ENCODE data around the gene KREMEN2. TPM values are rescaled to one million over a fixed set of nuclear protein-coding genes. Genes with fewer than 3 reads are reported as not detected.
"Not testable (repeated sequence)": the region's sequence is repeated elsewhere in the genome, so short reads cannot be mapped to it uniquely, and the experiment has no call there.

The KREMEN2 gene
- total RNA-seq, 4 donors from 2014 or later, result 0.40 to 1.6 TPM; not detected in 2

- H3K36me3 ChIP-seq, result peaks cover 0 to 79% (median 0%) of the 10 kb centered on the region in 3 donors
- no peaks in the 10 kb centered on the region for H3K9me3 ChIP-seq
- H3K27ac ChIP-seq, result no peak overlapping the region
- TF ChIP-seq POLR2A (IDR thresholded peaks at IDR 0.05) (no peak), CTCF (IDR thresholded peaks at IDR 0.05) (no peak)
- no peak for DNase-seq
- H3K27me3 ChIP-seq, result no peaks in the 10 kb centered on the region
- H3K4me3 ChIP-seq, result no peak overlapping the region
- H3K4me1 ChIP-seq, result no peaks in the 10 kb centered on the region
Observed at GRCh38 chr16:2934450-2934849, 29.6 kb upstream of the KREMEN2 start.

GRCh38 chr16:2936436-2937011 is 27.6 kb upstream of the KREMEN2 start:
- Histone ChIP-seq H3K27ac (no peak overlapping the region), H3K27me3 (no peaks in the 10 kb centered on the region), H3K4me1 (no peaks in the 10 kb centered on the region), H3K4me3 (no peak overlapping the region), H3K36me3 (peaks cover 0 to 82% (median 0%) of the 10 kb centered on the region in 3 donors), H3K9me3 (no peaks in the 10 kb centered on the region)
- DNase-seq, result no peak
- TF ChIP-seq POLR2A (IDR thresholded peaks at IDR 0.05) (no peak), CTCF (IDR thresholded peaks at IDR 0.05) (no peak)

- Histone ChIP-seq H3K27ac (no peak overlapping the region), H3K27me3 (no peaks in the 10 kb centered on the region), H3K36me3 (peaks cover 0 to 85% (median 0%) of the 10 kb centered on the region in 3 donors), H3K4me1 (no peaks in the 10 kb centered on the region), H3K4me3 (no peak overlapping the region), H3K9me3 (no peaks in the 10 kb centered on the region)
- TF ChIP-seq POLR2A (IDR thresholded peaks at IDR 0.05), result no peak
- no peak for TF ChIP-seq CTCF (IDR thresholded peaks at IDR 0.05)
- no peak for DNase-seq
Observed at GRCh38 chr16:2937170-2937569, 26.9 kb upstream of the KREMEN2 start.

- TF ChIP-seq POLR2A (IDR thresholded peaks at IDR 0.05) (no peak), CTCF (IDR thresholded peaks at IDR 0.05) (no peak)
- H3K4me3 ChIP-seq, result no peak overlapping the region
- no peak overlapping the region for H3K27ac ChIP-seq
- no peak for DNase-seq
- no peaks in the 10 kb centered on the region for H3K4me1 ChIP-seq
- H3K9me3 ChIP-seq, result no peaks in the 10 kb centered on the region
- peaks cover 0 to 89% (median 0%) of the 10 kb centered on the region in 3 donors for H3K36me3 ChIP-seq
- no peaks in the 10 kb centered on the region for H3K27me3 ChIP-seq
Observed at GRCh38 chr16:2938206-2938605, 25.9 kb upstream of the KREMEN2 start.

GRCh38 chr16:2939968-2940367 is 24.1 kb upstream of the KREMEN2 start:
- DNase-seq, result no peak
- H3K27ac ChIP-seq, result no peak overlapping the region
- H3K36me3 ChIP-seq, result peaks cover 0 to 79% (median 0%) of the 10 kb centered on the region in 3 donors
- no peaks in the 10 kb centered on the region for H3K9me3 ChIP-seq
- no peaks in the 10 kb centered on the region for H3K4me1 ChIP-seq
- no peak overlapping the region for H3K4me3 ChIP-seq
- TF ChIP-seq POLR2A (IDR thresholded peaks at IDR 0.05), result no peak
- no peak for TF ChIP-seq CTCF (IDR thresholded peaks at IDR 0.05)
- no peaks in the 10 kb centered on the region for H3K27me3 ChIP-seq

GRCh38 chr16:2942045-2942444 is 22.0 kb upstream of the KREMEN2 start:
- DNase-seq, result no peak
- Histone ChIP-seq H3K4me1 (no peaks in the 10 kb centered on the region), H3K4me3 (no peak overlapping the region), H3K27ac (no peak overlapping the region), H3K36me3 (peaks cover 0 to 62% (median 0%) of the 10 kb centered on the region in 3 donors), H3K9me3 (no peaks in the 10 kb centered on the region), H3K27me3 (no peaks in the 10 kb centered on the region)
- TF ChIP-seq CTCF (IDR thresholded peaks at IDR 0.05), result no peak
- TF ChIP-seq POLR2A (IDR thresholded peaks at IDR 0.05), result no peak

- H3K27ac ChIP-seq, H3K27me3 ChIP-seq, DNase-seq, H3K4me3 ChIP-seq, H3K4me1 ChIP-seq, H3K9me3 ChIP-seq: not testable (repeated sequence)
- H3K36me3 ChIP-seq, result peaks cover 0 to 50% (median 0%) of the 10 kb centered on the region in 3 donors
Observed at GRCh38 chr16:2943716-2944115, 20.4 kb upstream of the KREMEN2 start.

Measured in Peyer's patch (tissue), 4 donors.